Right lobe of liver (tissue), 6 donors: ENCODE measurements around the gene CUX1. TPM values are rescaled to one million over a fixed set of nuclear protein-coding genes. Genes with fewer than 3 reads are reported as not detected.
"Not testable (repeated sequence)": the region's sequence is repeated elsewhere in the genome, so short reads cannot be mapped to it uniquely, and the experiment has no call there.

Experiments used
- ATAC-seq, 4 donors: fragments of 200-7000 bp; cut with Tn5 transposase; one replicate each; pipeline ENCODE4 v1.9.1; 2020; ENCODE audit warnings: mild to moderate bottlenecking in 4 of 4, moderate library complexity in 4 of 4
- DNase-seq, 3 donors: peaks; one replicate each; pipeline ENCODE4 v3.0.0-alpha.2; 2020
- H3K27ac ChIP-seq, 3 donors: fragments of 200-600 bp; one replicate each; pipeline ENCODE4 v1.8.0; 2022
- H3K27me3 ChIP-seq, 2 donors: fragments of 200-600 bp; one replicate each; pipeline ENCODE4 v1.8.0; 2022
- H3K36me3 ChIP-seq, 4 donors: fragments of 200-600 bp; sonication (generic) in 1 of 4; one replicate each; pipeline versions ENCODE4 v1.5.1 to v1.8.0; 2017 to 2022; ENCODE audit warnings: control low read depth in 1 of 4
- H3K4me1 ChIP-seq, 4 donors: fragments of 200-600 bp; sonication (generic) in 1 of 4; one replicate each; pipeline versions ENCODE4 v1.5.1 to v1.8.0; 2017 to 2022; ENCODE audit warnings: control low read depth in 1 of 4
- H3K4me3 ChIP-seq, 3 donors: fragments of 200-600 bp; one replicate each; pipeline ENCODE4 v1.8.0; 2022
- H3K9me3 ChIP-seq, 4 donors: fragments of 200-600 bp; sonication (generic) in 1 of 4; one replicate each; pipeline versions ENCODE4 v1.5.1 to v1.8.0; 2017 to 2022; ENCODE audit warnings: control low read depth in 1 of 4
- CTCF ChIP-seq, 4 donors: fragments of 200-600 bp in 3 of 4; fragments of 450-650 bp in 1 of 4; IDR thresholded peaks; one replicate each; pipeline versions ENCODE4 v1.5.1 to v1.8.0; 2016 to 2022; ENCODE audit warnings: antibody characterized with exemption in 4 of 4, mild to moderate bottlenecking in 2 of 4
- POLR2A ChIP-seq: fragments of 450-650 bp; IDR thresholded peaks from one replicate; pipeline ENCODE4 v1.6.1; 2017; ENCODE audit warnings: antibody characterized with exemption, mild to moderate bottlenecking
- WGBS: methylation state at CpG from one replicate; pipeline ENCODE4 v1.1.6; 2018; ENCODE audit warnings: low coverage, low lambda C conversion rate; ENCODE audit not compliant: insufficient coverage; ENCODE audit errors: missing lambda C conversion rate; 5-methylcytosine and 5-hydroxymethylcytosine counted together
- intact Hi-C, 2 donors: fragments of 100-400 bp; cut with DNase I; formaldehyde crosslinking; loops; one replicate each; pipeline versions ENCODE4 v1.11.2 to v1.14.1; 2022
- total RNA-seq, 6 experiments: library from RNA; depleted of rRNA in 2 of 6; stranded (reverse); fragments of >200 nt in 2 of 6; fragmentation: NEBNext Ultra II Directional in 3 of 6; extraction: Animal tissue kit (Norgen Biotek cat#: 25700) in 3 of 6; gene quantifications; one replicate each; pipeline versions ENCODE4 v1.1.0 to v1.2.4, GENCODE V29; 2016 to 2023
- donor health status: DM: no; HTN: yes; CAD: no.
- donor health status: DM: no; HTN: no; CAD: no.
- donor health status: DM: no; HTN: no; CAD: no.
- donor health status: DM: no; HTN: yes; CAD: no.
- donor health status: DM: no; HTN: yes; CAD: no.

Gene CUX1
- total RNA-seq, 6 experiments from 2014 or later: 34.3 to 53.1 (median 40.6) TPM

DNA sequence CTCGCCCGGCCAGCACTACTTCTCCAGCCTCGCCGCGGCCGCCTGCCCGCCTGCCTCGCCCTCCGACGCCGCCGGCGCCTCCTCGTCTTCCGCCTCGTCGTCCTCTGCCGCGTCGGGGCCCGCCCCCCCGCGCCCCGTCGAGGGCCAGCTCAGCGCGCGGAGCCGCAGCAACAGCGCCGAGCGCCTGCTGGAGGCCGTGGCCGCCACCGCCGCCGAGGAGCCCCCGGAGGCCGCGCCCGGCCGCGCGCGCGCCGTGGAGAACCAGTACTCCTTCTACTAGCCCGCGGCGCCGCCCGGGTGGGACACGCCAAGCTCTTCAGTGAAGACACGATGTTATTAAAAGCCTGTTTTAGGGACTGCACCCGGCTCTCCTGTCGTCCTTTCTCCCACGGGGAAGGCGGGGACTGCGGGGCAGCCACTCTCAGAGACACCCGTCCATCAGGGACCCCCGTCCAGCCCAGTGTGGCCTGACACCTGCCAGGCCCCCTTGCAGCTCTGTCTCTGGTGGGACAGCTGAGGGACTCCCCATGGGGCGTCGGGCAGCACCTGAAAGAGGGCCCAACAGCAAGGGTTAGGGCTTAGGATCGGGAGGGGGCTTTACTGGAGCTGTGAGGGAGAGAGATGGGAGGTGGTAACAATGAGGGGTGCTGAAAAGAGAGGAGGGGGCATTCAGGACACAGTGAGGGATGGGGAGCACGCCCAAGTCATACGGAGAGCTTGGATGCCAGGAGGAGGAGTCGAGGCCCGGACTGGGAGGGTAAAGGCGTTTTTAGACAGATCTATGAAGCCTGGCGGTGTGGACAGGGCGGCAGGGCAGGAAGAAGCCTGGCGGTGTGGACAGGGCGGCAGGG lies 504.1 kb downstream of the CUX1 start:
- DNase-seq: peak in 1 of 3 donors; percentile 37
- Histone ChIP-seq H3K4me3 (no peak overlapping the region), H3K27me3 (no peaks in the 10 kb centered on the region), H3K9me3 (no peaks in the 10 kb centered on the region), H3K4me1 (no peaks in the 10 kb centered on the region), H3K36me3 (no peaks in the 10 kb centered on the region), H3K27ac (no peak overlapping the region)
- WGBS: 57% methylated on average over 19 of the region's 73 CpGs
- TF ChIP-seq POLR2A: no peak
- no peak for TF ChIP-seq CTCF (IDR thresholded peaks at IDR 0.05)
- peak; percentile 36 to 65 (median 42) for ATAC-seq
- intact Hi-C loops: no loop called here

GRCh38 chr7:102322202-102322715 lies 504.8 kb downstream of the CUX1 start:
- Histone ChIP-seq H3K27me3 (no peaks in the 10 kb centered on the region), H3K36me3 (no peaks in the 10 kb centered on the region), H3K27ac (no peak overlapping the region), H3K4me3 (no peak overlapping the region), H3K4me1 (no peaks in the 10 kb centered on the region), H3K9me3 (no peaks in the 10 kb centered on the region)
- WGBS: no CpG with 5 or more reads among the region's 8 CpGs
- DNase-seq (peak in 1 of 3 donors; percentile 21), ATAC-seq (peak in 3 of 4 donors; percentile 18 to 24 (median 19))
- no peak for TF ChIP-seq POLR2A
- no peak for TF ChIP-seq CTCF (IDR thresholded peaks at IDR 0.05)
- intact Hi-C loops: no loop called here

DNA sequence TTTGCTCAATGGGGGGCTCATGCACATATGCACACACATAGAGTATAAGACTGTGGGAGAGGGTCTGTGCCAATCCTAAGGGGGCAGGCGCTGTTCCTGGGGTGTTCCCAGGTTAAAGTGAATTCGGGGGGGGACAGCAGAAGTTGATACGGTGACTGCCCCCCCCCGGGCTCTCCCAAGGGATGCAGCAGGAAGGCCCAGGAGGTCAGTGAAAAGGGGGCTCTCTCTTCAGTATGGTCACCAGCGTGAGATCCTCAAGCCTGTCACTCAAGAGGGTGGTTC lies 506.4 kb downstream of the CUX1 start:
- H3K27me3 ChIP-seq: no peaks in the 10 kb centered on the region
- no peaks in the 10 kb centered on the region for H3K4me1 ChIP-seq
- no peak overlapping the region for H3K4me3 ChIP-seq
- WGBS: no CpG with 5 or more reads among the region's 5 CpGs
- intact Hi-C loops: no loop called here
- no peak overlapping the region for H3K27ac ChIP-seq
- ATAC-seq (no peak), DNase-seq (no peak)
- H3K9me3 ChIP-seq: no peaks in the 10 kb centered on the region
- no peaks in the 10 kb centered on the region for H3K36me3 ChIP-seq
- TF ChIP-seq CTCF (IDR thresholded peaks at IDR 0.05): no peak
- no peak for TF ChIP-seq POLR2A

- H3K4me1 ChIP-seq, H3K36me3 ChIP-seq, DNase-seq, H3K9me3 ChIP-seq, H3K27ac ChIP-seq, H3K27me3 ChIP-seq, intact Hi-C loops, ATAC-seq, H3K4me3 ChIP-seq: not testable (repeated sequence)
- 92% methylated on average over 9 of the region's 11 CpGs for WGBS
Measured at GRCh38 chr7:102325106-102325505, 507.7 kb downstream of the CUX1 start.

- ATAC-seq (no peak), DNase-seq (no peak)
- no peak for TF ChIP-seq CTCF (IDR thresholded peaks at IDR 0.05)
- TF ChIP-seq POLR2A: no peak
- no peaks in the 10 kb centered on the region for H3K36me3 ChIP-seq
- 77% methylated on average over 10 of the region's 11 CpGs for WGBS
- no peak overlapping the region for H3K4me3 ChIP-seq
- no peak overlapping the region for H3K27ac ChIP-seq
- H3K4me1 ChIP-seq: no peaks in the 10 kb centered on the region
- H3K27me3 ChIP-seq: no peaks in the 10 kb centered on the region
- intact Hi-C loops: no loop called here
- H3K9me3 ChIP-seq: no peaks in the 10 kb centered on the region
Measured at GRCh38 chr7:102326157-102326889, 508.9 kb downstream of the CUX1 start.

DNA sequence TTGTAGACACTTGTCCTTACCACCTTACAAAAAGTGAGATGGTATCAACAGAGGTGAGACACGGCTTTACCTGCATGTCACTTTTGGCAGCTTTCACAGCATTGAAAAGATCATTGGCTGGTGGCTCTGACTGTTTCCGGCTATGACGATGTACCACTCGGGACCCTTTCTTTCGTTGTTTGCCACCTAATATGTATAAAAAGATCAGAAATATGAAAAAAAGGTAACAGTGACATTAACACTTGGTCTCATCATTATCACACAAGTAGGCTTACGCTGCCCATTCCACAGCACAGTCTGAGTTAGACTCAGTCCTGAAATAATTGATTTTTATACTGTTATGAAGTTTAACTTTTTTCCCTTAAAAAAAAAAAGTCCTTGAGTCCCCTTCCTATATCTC lies 509.8 kb downstream of the CUX1 start:
- H3K4me1 ChIP-seq, H3K9me3 ChIP-seq, H3K36me3 ChIP-seq, H3K27me3 ChIP-seq, H3K27ac ChIP-seq, intact Hi-C loops, ATAC-seq, H3K4me3 ChIP-seq, DNase-seq: not testable (repeated sequence)
- 61% methylated on average over 6 of the region's 6 CpGs for WGBS

DNA sequence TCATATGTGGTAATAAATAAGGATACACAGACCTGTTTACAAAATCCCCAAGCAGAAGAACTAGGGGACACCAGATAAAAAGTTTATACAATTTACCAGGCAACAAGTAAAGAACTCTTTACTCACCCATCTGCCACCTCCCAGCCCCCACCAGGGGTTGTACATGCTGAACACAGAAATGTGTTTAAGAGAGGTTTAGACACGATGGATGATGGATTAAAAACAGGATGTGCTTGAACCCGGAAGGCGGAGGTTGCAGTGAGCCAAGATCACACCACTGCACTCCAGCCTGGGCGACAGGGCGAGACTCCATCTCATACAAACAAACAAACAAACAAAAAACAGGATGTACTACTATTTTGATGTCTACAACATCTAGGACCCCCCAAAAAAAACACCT lies 511.4 kb downstream of the CUX1 start:
- H3K4me1 ChIP-seq, H3K9me3 ChIP-seq, H3K4me3 ChIP-seq, H3K36me3 ChIP-seq, H3K27ac ChIP-seq, intact Hi-C loops, DNase-seq, H3K27me3 ChIP-seq: not testable (repeated sequence)
- WGBS: 40% methylated on average over 2 of the region's 5 CpGs
- peak in 1 of 4 donors; percentile 55 for ATAC-seq
